ENCODE data around the gene RRAS2. TPM values are rescaled to one million over a fixed set of nuclear protein-coding genes. Genes with fewer than 3 reads are reported as not detected.

RRAS2 gene
- total RNA-seq, 1 donor from 2014 or later = 58.3 TPM

DNA sequence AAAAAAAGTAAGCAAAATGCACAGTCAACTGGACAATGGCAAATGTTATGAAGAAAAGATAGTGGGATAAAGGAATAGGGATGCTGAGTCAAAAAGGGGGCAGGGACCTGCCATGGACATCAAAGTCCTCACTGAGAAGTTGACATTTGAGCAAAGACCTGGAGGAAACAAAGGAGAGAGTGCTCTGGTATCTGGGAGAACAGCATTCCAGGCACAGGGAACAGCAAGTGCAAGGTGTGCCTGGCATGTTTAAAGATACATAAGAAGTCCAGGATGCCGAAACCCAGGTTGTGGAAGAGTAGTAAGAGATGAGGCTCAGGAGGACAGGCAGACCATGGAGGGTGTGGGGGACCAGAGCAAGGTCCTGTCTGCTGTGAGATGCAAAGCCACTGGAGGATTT, 123.3 kb downstream of the RRAS2 start:
- DNase-seq (ENCODE audit: low spot score in 2 of 2) (no peak), FAIRE-seq (no peak)

DNA sequence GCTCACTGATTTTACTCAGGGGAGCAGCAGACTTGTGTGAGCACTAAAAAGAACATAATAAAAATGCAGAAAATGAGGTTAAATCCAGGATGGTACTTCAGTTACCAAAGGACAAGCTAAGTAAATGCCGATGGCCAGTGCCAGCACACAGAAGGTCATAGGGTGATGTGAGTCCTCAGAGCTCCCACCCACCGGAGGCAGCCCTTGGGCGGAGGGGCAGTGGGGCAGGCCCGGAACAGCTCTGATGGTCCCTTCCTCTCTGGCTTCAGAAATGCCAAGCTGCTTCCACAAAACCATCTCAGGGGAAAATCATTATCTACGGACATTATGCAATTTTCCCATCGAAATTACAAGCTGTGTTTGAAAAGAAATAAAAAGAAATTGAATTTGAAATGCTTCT, 124.5 kb downstream of the RRAS2 start:
- no peak for FAIRE-seq
- no peak for DNase-seq (ENCODE audit: low spot score in 2 of 2)

DNA sequence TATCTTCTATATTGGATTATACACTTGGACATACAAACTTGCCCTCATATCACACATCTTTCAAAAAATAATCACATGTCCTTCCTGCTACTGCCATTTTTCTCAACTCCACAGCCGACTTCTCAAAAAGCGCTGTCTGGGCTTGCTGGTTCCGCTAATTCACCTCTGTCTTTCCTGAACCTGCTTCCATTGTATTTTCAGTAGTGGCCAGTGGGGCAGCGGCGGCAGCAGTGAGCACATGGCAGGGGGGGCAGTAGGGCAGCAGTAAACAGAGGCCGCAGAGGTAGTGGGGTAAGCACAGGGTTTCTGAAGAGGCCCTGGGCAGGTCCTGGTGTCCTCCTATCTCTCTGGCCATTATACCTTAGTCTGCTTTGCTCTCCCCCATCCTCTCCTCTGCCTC, 126.3 kb downstream of the RRAS2 start:
- no peak for FAIRE-seq

DNA sequence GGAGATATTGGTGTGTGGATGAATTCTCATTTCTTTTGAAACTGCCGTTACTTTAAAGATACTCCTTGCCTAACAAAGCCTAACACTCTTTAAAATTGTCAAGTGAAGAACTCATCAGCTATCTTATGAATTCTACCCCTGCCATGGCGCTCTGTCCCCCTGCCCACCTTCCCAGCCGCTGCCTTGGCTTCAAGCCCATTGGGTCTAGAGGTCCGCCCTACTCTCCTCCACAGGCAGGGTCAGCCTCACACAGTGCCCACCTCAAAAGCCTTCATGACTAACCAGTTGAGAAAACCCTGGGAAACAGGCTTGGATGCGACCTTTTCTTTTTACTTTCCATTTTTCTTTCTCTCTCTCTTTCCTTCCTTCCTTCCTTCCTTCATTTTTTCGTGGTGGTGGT, 128.6 kb downstream of the RRAS2 start:
- FAIRE-seq (no peak), DNase-seq (ENCODE audit: low spot score in 2 of 2) (no peak)

More for the DNA sequence above, 126.3 kb downstream of the RRAS2 start:
- DNase-seq (ENCODE audit: low spot score in 2 of 2) = no peak

DNA sequence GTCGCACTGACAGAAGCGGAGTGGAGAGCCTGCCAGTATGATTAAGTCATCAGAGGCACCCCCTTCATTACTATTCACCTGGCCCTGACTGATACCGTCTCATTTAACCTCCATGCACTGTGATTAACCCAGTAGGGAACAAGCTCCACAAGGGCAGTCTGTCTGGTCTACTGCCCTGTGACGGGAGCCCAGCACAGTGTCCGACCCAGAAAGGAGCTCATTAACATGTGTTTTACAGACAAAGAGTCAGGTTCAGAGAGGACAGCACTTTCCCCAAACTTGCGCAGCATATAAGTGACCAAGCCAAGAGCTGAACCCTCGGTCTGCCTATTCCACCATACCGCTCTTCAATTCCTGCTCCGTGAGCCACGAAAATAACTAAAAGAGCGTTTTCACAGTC, 129.5 kb downstream of the RRAS2 start:
- DNase-seq (ENCODE audit: low spot score in 2 of 2) (no peak), FAIRE-seq (no peak)

DNA sequence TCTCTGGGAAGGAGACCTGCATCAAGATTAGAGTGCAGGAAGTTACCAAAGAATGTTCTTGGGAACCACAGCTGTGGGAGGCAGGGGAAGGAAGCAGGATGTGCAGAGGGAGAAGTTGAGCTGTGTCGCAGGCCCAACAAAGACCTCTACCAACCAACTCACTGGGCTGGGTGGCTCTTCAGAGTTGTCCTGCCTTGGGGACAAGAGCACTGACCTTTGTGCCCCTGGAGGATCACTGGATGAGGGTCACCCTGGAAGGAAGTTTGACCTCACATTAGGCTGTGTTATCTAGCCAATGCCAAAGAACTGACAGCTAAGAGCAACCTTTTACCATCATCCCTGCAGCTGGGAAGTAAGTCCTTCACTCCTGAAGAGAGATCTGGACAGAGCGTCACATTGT, 130.6 kb downstream of the RRAS2 start:
- FAIRE-seq (no peak), DNase-seq (ENCODE audit: low spot score in 2 of 2) (no peak)

Other genes with a start within 250 kb of the RRAS2 start
- 170 TPM for gene COPB1, start 140.6 kb upstream of the RRAS2 start, total RNA-seq
- gene PSMA1, start 161.2 kb upstream of the RRAS2 start, total RNA-seq = 163 TPM